Measurements from ENCODE around the gene RTP2.

DNA sequence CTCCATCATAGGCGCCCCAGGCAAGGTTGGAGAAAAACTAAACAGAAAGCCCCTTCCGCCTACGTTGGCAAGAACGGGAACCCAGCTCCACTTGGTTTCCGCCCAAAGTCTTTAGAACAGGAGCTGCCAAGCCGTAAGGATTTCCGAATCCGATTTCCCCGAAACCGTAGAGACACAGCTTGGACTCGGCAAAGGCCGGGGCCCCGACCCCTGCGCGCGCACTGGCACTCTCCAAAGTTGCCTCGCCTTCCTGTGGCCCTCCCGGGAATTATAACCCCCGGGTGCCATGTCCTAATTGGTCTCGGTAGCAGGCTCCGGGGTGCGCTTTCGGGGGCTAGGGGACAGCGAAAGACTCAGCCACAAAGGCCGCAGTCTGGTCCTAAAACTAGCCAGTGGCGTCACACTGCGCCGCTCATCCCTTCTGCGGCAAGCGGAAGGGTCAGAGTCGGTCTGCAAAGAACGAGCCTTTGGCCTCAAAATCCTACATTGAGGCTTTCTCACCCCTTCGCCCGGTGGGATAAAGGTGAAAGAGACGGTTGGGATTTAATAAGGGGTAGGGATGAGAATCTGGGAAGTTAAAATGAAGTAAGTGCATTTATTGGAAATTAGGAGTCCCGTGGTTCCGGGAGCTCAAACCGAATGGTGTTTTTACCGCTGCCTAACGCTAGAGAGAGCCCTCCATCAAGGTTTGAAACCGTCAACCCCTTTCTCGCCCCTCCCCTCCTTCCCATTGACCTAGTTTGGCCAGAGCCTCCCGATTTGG is 36.2 kb upstream of the RTP2 start:
- TF ChIP-seq, protein P1, sequence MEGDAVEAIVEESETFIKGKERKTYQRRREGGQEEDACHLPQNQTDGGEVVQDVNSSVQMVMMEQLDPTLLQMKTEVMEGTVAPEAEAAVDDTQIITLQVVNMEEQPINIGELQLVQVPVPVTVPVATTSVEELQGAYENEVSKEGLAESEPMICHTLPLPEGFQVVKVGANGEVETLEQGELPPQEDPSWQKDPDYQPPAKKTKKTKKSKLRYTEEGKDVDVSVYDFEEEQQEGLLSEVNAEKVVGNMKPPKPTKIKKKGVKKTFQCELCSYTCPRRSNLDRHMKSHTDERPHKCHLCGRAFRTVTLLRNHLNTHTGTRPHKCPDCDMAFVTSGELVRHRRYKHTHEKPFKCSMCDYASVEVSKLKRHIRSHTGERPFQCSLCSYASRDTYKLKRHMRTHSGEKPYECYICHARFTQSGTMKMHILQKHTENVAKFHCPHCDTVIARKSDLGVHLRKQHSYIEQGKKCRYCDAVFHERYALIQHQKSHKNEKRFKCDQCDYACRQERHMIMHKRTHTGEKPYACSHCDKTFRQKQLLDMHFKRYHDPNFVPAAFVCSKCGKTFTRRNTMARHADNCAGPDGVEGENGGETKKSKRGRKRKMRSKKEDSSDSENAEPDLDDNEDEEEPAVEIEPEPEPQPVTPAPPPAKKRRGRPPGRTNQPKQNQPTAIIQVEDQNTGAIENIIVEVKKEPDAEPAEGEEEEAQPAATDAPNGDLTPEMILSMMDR (IDR thresholded peaks at IDR 0.05), result peak; percentile 82
- no peak for TF ChIP-seq EZH2 (IDR thresholded peaks at IDR 0.05; ENCODE audit: borderline replicate concordance, insufficient read depth, low read depth, low read length, poor library complexity, severe bottlenecking)

Data from B cell (primary cell).